Measurements from ENCODE around the gene RYR1.
"Not testable (repeated sequence)": the region's sequence is repeated elsewhere in the genome, so short reads cannot be mapped to it uniquely, and the experiment has no call there.

RYR1 gene

GRCh38 chr19:38509027-38509426 lies 75.5 kb downstream of the RYR1 start:
- no peaks in the 10 kb centered on the region for H3K9me3 ChIP-seq
- DNase-seq: no peak
- H3K27me3 ChIP-seq: 0 out of 2 replicates have a peak, but pooled peaks cover 4% of the 10 kb centered on the region
- TF ChIP-seq CTCF (IDR thresholded peaks at IDR 0.05; ENCODE audit: low read depth, low read length): no peak
- no peak overlapping the region for H3K4me3 ChIP-seq (ENCODE audit: low read depth, low read length)
- no peaks in the 10 kb centered on the region for H3K36me3 ChIP-seq
- no peaks in the 10 kb centered on the region for H3K4me1 ChIP-seq

GRCh38 chr19:38511074-38511708 lies 77.7 kb downstream of the RYR1 start:
- Histone ChIP-seq H3K27me3 (0 out of 2 replicates have a peak, but pooled peaks cover 4% of the 10 kb centered on the region), H3K36me3 (no peaks in the 10 kb centered on the region), H3K9me3 (no peaks in the 10 kb centered on the region), H3K4me1 (no peaks in the 10 kb centered on the region), H3K4me3 (ENCODE audit: low read depth, low read length) (no peak overlapping the region)
- DNase-seq: no peak
- TF ChIP-seq CTCF (IDR thresholded peaks at IDR 0.05; ENCODE audit: low read depth, low read length): no peak

GRCh38 chr19:38512277-38512676 lies 78.8 kb downstream of the RYR1 start:
- Histone ChIP-seq H3K27me3 (0 out of 2 replicates have a peak, but pooled peaks cover 4% of the 10 kb centered on the region), H3K36me3 (no peaks in the 10 kb centered on the region), H3K4me3 (ENCODE audit: low read depth, low read length) (no peak overlapping the region), H3K9me3 (no peaks in the 10 kb centered on the region), H3K4me1 (no peaks in the 10 kb centered on the region)
- TF ChIP-seq CTCF (IDR thresholded peaks at IDR 0.05; ENCODE audit: low read depth, low read length): no peak
- DNase-seq: no peak

GRCh38 chr19:38513156-38513555 lies 79.7 kb downstream of the RYR1 start:
- not testable (repeated sequence) for DNase-seq; H3K27me3 ChIP-seq; H3K4me3 ChIP-seq (ENCODE audit: low read depth, low read length)

GRCh38 chr19:38513762-38514167 lies 80.3 kb downstream of the RYR1 start:
- Histone ChIP-seq H3K9me3 (no peaks in the 10 kb centered on the region), H3K27me3 (0 out of 2 replicates have a peak, but pooled peaks cover 4% of the 10 kb centered on the region), H3K4me3 (ENCODE audit: low read depth, low read length) (no peak overlapping the region), H3K36me3 (no peaks in the 10 kb centered on the region), H3K4me1 (no peaks in the 10 kb centered on the region)
- no peak for DNase-seq
- TF ChIP-seq CTCF (IDR thresholded peaks at IDR 0.05; ENCODE audit: low read depth, low read length): no peak

More at GRCh38 chr19:38513156-38513555, 79.7 kb downstream of the RYR1 start:
- not testable (repeated sequence) for H3K9me3 ChIP-seq, H3K4me1 ChIP-seq, H3K36me3 ChIP-seq

GRCh38 chr19:38514812-38515633 lies 81.5 kb downstream of the RYR1 start:
- DNase-seq: peak; percentile 83
- TF ChIP-seq CTCF (IDR thresholded peaks at IDR 0.05; ENCODE audit: low read depth, low read length): peak; percentile 90
- no peaks in the 10 kb centered on the region for H3K36me3 ChIP-seq
- no peaks in the 10 kb centered on the region for H3K4me1 ChIP-seq
- H3K9me3 ChIP-seq: no peaks in the 10 kb centered on the region
- H3K4me3 ChIP-seq (ENCODE audit: low read depth, low read length): 0 out of 2 replicates have a peak overlapping the region, but pooled peaks have one; percentile 11
- 0 out of 2 replicates have a peak, but pooled peaks cover 4% of the 10 kb centered on the region for H3K27me3 ChIP-seq
